GM12865 (cell line): ENCODE results near the gene GAB1.

Experiments
- DNase-seq: peaks from one replicate; pipeline ENCODE4 v3.0.0; 2010; ENCODE audit warnings: low read depth
- H3K4me3 ChIP-seq: 2 replicates; pipeline ENCODE4 v1.5.1; 2011; ENCODE audit warnings: mild to moderate bottlenecking, low read depth, low read length, control low read depth
- TF ChIP-seq, protein P1 (sequence below): IDR thresholded peaks from 2 replicates; pipeline ENCODE4 v1.5.1; 2011; ENCODE audit warnings: low read length, control low read depth, low read depth, inconsistent platforms; ENCODE audit not compliant: insufficient read depth; ENCODE audit errors: missing control alignments

GAB1 gene

DNA sequence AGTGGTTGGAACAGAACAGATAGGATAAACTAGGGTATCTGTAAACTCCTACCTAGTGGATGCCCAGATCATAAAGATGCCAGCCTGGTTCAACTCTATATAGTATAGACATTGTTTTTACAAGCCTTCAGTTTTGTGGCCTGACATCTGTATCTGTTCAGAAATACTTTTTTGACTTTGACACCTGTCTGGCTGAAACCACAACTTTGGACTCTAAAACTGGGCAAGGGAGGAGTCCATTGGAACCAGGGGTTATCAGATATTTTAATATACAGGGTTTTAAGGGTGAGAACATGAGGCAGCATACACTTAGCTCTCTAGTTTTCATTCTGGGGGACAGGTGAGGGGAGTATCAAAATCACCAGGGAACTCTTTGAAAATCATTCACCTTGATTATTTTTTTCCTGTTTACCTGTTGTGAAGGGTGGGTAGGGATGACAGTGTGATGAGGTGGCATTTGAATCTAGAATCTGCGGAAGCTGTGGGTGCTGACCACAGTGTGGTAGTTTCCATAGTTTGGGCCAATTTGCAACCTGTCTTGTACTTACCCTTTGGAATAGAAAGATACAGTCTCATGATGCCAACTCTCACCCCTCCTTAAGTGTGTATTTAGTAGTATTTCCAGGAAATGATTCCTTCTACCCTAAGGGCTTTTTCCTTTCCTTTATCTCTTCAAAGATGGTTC, 20.6 kb downstream of the GAB1 start:
- DNase-seq: peak; percentile 33
- no peak overlapping the region for H3K4me3 ChIP-seq
- TF ChIP-seq, protein P1, sequence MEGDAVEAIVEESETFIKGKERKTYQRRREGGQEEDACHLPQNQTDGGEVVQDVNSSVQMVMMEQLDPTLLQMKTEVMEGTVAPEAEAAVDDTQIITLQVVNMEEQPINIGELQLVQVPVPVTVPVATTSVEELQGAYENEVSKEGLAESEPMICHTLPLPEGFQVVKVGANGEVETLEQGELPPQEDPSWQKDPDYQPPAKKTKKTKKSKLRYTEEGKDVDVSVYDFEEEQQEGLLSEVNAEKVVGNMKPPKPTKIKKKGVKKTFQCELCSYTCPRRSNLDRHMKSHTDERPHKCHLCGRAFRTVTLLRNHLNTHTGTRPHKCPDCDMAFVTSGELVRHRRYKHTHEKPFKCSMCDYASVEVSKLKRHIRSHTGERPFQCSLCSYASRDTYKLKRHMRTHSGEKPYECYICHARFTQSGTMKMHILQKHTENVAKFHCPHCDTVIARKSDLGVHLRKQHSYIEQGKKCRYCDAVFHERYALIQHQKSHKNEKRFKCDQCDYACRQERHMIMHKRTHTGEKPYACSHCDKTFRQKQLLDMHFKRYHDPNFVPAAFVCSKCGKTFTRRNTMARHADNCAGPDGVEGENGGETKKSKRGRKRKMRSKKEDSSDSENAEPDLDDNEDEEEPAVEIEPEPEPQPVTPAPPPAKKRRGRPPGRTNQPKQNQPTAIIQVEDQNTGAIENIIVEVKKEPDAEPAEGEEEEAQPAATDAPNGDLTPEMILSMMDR: no peak

DNA sequence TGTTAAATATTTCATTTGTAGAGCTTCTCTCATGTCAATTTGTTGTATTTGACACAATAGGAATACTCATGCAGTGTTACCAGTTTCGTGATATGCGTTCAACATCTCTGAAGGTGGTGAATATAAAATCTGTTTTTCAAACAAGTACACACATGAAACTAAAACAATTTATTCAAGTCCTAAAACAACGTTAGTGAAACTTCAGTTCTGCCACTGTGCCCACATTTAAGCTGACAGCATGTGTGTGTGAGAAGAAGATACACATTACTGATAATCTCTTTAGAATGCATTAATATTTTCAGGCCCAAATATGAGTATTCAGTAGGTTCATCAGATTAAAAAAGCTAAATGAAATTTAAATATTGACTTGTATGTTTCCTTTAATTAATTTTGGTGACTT, 21.7 kb downstream of the GAB1 start:
- DNase-seq: no peak
- H3K4me3 ChIP-seq: no peak overlapping the region
- TF ChIP-seq, protein P1: no peak

DNA sequence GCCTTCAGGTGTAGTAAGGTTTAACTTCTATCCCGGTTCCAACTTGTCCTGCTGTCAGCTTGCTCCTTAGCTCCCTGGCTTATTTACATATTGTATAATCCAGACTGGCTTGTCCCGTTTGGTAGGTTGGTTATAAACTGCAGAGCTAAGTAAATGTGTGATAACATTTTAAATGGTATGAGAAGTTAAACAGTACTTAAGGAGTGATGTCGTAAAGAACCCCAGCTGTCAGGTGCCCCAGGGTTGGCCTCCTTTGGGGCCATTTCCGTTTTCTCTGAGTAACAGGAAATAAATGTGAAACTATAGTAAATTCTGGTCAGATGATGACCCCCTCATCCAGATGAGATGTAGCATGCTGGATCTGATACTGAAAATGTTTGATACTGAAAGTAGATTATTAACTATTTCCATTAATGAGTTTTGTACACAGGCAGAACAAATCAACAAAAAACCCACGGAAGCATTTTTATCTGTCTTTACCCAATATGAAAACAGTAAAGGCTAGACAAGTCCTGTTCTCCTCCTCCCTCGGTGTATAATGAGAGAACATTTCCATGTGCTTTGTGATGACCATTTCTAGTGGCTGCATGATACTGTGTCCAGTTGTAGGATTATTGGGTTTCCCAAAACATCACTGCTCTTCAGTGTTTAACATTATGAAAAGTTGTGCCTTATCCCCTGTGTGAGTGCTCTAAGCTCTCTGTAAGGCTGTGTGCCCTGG, 22.4 kb downstream of the GAB1 start:
- H3K4me3 ChIP-seq: peak overlapping the region; percentile 2; the same call in 1 of the 2 replicates
- TF ChIP-seq, protein P1: no peak
- DNase-seq: peak; percentile 80

DNA sequence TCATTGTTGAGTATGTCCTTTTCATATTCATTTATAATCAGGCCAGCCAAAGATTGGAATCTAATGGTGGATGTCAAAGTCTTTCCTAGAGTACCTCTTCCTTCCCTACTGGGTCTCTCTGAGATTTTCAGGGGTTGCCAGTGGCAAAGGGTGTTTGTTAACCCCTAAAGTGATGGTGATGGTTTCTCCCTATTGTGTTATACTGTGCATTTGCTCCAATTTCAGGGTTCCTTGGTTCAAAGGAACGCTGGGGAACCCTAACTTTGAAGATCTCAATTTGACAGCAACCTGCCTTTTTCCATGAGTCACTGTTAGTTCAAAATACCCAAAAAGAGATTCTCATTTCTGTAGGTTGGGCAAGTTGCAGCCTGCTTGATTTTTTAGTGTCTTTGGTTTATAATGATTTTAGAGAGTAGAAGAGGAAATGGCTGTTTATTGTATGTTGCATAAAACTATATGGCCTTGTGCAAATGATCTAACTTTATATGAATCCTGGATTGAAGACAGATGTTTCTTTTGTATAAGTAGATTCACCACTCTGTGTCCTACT, 23.0 kb downstream of the GAB1 start:
- no peak overlapping the region for H3K4me3 ChIP-seq
- no peak for DNase-seq
- TF ChIP-seq, protein P1: no peak

DNA sequence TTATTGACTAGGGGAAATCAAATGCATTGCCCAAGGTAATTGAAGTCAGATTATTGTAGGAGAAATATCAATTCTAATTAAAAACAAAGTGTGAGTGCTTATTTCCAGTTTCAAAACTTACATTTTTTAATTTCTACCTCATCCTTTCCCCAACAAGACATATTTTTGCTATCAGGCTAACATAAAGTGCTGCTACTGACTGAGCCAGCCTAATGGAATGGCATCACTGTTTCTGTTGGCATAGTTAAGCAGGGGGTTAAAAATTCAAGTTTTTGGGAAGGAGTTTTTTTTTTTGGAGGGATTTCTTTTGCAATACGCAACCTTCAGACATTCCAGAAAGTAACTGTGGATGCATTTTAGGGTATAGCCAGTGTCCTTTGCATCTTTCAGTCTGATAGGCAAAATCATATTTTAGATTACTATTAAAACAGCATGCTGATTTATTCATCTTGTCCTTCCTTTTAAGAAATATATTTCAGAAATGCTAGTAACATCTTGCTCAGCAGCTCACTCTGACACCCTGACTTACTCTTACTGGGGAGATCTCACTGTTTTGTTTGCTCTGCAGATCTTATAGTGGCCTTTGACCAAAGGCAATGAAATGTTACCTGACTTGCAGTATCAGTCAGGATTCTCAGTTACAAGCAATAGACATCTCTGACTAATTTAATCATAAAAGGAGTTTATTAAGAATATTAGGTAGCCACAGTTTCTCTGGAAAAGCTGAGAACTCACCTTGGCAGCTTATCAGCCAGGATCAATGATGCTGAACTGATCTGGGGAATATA, 24.4 kb downstream of the GAB1 start:
- TF ChIP-seq, protein P1: no peak
- no peak for DNase-seq
- H3K4me3 ChIP-seq: no peak overlapping the region

DNA sequence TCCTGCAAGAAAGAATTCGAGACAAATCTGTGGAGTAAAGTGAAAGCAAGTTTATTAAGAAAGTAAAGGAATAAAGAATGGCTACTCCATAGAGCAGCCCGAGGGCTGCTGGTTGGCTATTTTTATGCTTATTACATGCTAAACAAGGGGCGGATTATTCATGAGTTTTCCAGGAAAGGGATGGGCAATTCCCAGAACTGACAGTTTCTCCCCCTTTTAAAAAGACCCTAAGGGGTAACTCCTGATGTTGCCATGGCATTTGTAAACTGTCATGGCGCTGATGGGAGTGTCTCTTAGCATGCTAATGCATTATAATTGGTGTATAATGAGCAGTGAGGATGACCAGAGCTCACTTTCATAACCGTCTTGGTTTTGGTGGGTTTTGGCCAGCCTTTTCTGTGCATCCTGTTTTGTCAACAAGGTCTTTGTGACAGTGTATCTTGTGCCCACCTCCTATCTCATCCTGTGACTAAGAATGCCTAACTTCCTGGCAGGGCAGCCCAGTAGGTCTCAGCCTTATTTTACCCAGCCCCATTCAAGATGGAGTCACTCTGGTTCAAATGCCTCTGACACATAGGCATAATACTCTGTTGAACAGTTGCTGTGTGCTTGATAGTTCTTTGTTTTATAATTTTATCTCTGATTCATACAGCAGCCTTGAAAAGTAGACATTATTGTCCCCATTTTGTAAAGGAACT, 25.8 kb downstream of the GAB1 start:
- TF ChIP-seq, protein P1: no peak
- peak; percentile 49 for DNase-seq
- H3K4me3 ChIP-seq: no peak overlapping the region
